ENCODE data around the gene FASTK.

DNA sequence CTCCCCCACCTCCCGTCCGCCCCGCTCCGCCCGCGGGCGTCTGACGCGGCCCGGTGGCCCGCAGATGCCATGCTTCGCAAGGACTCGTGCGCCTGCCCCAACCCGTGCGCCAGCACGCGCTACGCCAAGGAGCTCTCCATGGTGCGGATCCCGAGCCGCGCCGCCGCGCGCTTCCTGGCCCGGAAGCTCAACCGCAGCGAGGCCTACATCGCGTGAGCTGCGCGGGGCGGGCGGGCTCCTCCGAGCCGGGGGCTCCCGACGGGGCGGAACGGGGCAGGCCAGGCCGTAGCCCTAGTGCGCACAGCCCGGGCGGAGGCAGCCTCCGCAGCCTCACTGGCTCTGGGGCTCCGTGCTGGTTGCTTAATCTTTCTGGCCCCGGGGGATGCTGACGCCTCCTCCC is 29.5 kb downstream of the FASTK start:
- TF ChIP-seq, protein P1, sequence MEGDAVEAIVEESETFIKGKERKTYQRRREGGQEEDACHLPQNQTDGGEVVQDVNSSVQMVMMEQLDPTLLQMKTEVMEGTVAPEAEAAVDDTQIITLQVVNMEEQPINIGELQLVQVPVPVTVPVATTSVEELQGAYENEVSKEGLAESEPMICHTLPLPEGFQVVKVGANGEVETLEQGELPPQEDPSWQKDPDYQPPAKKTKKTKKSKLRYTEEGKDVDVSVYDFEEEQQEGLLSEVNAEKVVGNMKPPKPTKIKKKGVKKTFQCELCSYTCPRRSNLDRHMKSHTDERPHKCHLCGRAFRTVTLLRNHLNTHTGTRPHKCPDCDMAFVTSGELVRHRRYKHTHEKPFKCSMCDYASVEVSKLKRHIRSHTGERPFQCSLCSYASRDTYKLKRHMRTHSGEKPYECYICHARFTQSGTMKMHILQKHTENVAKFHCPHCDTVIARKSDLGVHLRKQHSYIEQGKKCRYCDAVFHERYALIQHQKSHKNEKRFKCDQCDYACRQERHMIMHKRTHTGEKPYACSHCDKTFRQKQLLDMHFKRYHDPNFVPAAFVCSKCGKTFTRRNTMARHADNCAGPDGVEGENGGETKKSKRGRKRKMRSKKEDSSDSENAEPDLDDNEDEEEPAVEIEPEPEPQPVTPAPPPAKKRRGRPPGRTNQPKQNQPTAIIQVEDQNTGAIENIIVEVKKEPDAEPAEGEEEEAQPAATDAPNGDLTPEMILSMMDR (IDR thresholded peaks at IDR 0.05): no peak
- TF ChIP-seq POLR2A (IDR thresholded peaks at IDR 0.05) (no peak), EP300 (IDR thresholded peaks at IDR 0.05) (no peak)
